K562 (cell line): ENCODE data around the gene SYTL4.

Experiments used
- CREB1 ChIP-seq, 2 experiments: sonication (generic) in 1 of 2; formaldehyde crosslinking in 1 of 2; IDR thresholded peaks; 2 replicates each; pipeline versions ENCODE4 v1.6.1 to v1.8.0; 2012 to 2022; ENCODE audit warnings: inconsistent platforms in 1 of 2, mild to moderate bottlenecking in 1 of 2, missing genetic modification reagents in 1 of 2, moderate library complexity in 1 of 2
- CTCF ChIP-seq, 3 experiments: IDR thresholded peaks in 2 of 3; conservative IDR thresholded peaks in 1 of 3; 2 replicates each; pipeline ENCODE4 v1.5.1; 2011 to 2012; ENCODE audit warnings: low read length in 3 of 3, mild to moderate bottlenecking in 3 of 3, control low read depth in 2 of 3, improper control_type of control experiment in 1 of 3, inconsistent platforms in 1 of 3, low read depth in 1 of 3, mixed read lengths in 1 of 3, moderate library complexity in 1 of 3; ENCODE audit not compliant: insufficient read depth in 2 of 3
- FOXK1 ChIP-seq: sonication (generic); formaldehyde crosslinking; IDR thresholded peaks from 2 replicates; pipeline ENCODE4 v1.8.0; 2022; ENCODE audit warnings: missing genetic modification reagents, mild to moderate bottlenecking, borderline replicate concordance
- HDAC3 ChIP-seq: fragments of 450-650 bp; IDR thresholded peaks from 2 replicates; pipeline ENCODE4 v1.6.1; 2018; ENCODE audit warnings: borderline replicate concordance, mild to moderate bottlenecking, moderate library complexity; ENCODE audit not compliant: partially characterized antibody
- POLR2A ChIP-seq: fragments of 450-650 bp; conservative IDR thresholded peaks from 2 replicates; pipeline ENCODE4 v1.6.1; 2016
- POLR2B ChIP-seq: fragments of 450-650 bp; IDR thresholded peaks from 2 replicates; pipeline ENCODE4 v1.6.1; 2018; ENCODE audit warnings: low read depth; ENCODE audit not compliant: partially characterized antibody
- SIN3B ChIP-seq: fragments of 450-650 bp; IDR thresholded peaks from 2 replicates; pipeline ENCODE4 v1.6.1; 2017; ENCODE audit warnings: low read depth, mild to moderate bottlenecking, moderate library complexity
- SMARCE1 ChIP-seq: fragments of 450-650 bp; IDR thresholded peaks from 2 replicates; pipeline ENCODE4 v1.7.1; 2016; ENCODE audit warnings: mild to moderate bottlenecking
- TCF7L2 ChIP-seq: fragments of 150-350 bp; IDR thresholded peaks from 2 replicates; pipeline ENCODE4 v1.6.1; 2016; ENCODE audit warnings: low read depth, mild to moderate bottlenecking, low read length, moderate library complexity
- TGIF2 ChIP-seq: sonication (generic); formaldehyde crosslinking; IDR thresholded peaks from 2 replicates; pipeline ENCODE4 v1.8.1; 2022; ENCODE audit warnings: mild to moderate bottlenecking, missing genetic modification reagents, moderate library complexity
- ZFP36 ChIP-seq: fragments of 150-350 bp; IDR thresholded peaks from 2 replicates; pipeline ENCODE4 v1.6.1; 2018; ENCODE audit warnings: low read length, low read depth; ENCODE audit not compliant: partially characterized antibody

- TF ChIP-seq SIN3B, result no peak
- no peak for TF ChIP-seq TCF7L2
- TF ChIP-seq SMARCE1, result no peak
- TF ChIP-seq HDAC3, result no peak
- no peak for TF ChIP-seq ZFP36
- no peak for TF ChIP-seq CREB1 (IDR thresholded peaks at IDR 0.05)
- TF ChIP-seq CREB1 (CRISPR knock-in tag; IDR thresholded peaks at IDR 0.05), result no peak
- TF ChIP-seq FOXK1 (CRISPR knock-in tag), result no peak
- no peak for TF ChIP-seq CTCF (IDR thresholded peaks at IDR 0.05 in 2 of 3, conservative IDR thresholded peaks at IDR 0.05 in 1 of 3; ENCODE audit: insufficient read depth in 2 of 3, low read depth in 1 of 3, low read length in 3 of 3)
- TF ChIP-seq POLR2A, result no peak
- TF ChIP-seq POLR2B, result no peak
- no peak for TF ChIP-seq TGIF2 (CRISPR knock-in tag)
Measured at GRCh38 chrX:100710816-100711215, 21.1 kb downstream of the SYTL4 start.
